ACC112 (cell line): ENCODE data around the gene GRM7.

Experiments used
- H2AFZ ChIP-seq: fragments of 200-600 bp; sonication (generic); one replicate; pipeline ENCODE4 v1.6.0; 2017; ENCODE audit warnings: antibody characterized with exemption, low read length; ENCODE audit not compliant: unreplicated experiment
- H3K27ac ChIP-seq: fragments of 200-600 bp; sonication (generic); 2 replicates; pipeline ENCODE4 v1.5.1; 2014; ENCODE audit warnings: low read depth, mild to moderate bottlenecking, antibody characterized with exemption, low read length, moderate library complexity
- H3K27me3 ChIP-seq: fragments of 200-600 bp; sonication (generic); 2 replicates; pipeline ENCODE4 v1.6.1; 2014; ENCODE audit warnings: mild to moderate bottlenecking, antibody characterized with exemption, low read length, moderate library complexity, mixed read lengths; ENCODE audit not compliant: insufficient read depth
- H3K36me3 ChIP-seq: fragments of 200-600 bp; sonication (generic); 2 replicates; pipeline ENCODE4 v1.6.1; 2016; ENCODE audit warnings: mild to moderate bottlenecking, antibody characterized with exemption, low read length, moderate library complexity, mixed read lengths; ENCODE audit not compliant: insufficient read depth
- H3K4me1 ChIP-seq: fragments of 200-600 bp; sonication (generic); one replicate; pipeline ENCODE4 v1.6.1; 2016; ENCODE audit warnings: low read length, mixed read lengths; ENCODE audit not compliant: insufficient read depth, unreplicated experiment, control insufficient read depth
- H3K4me3 ChIP-seq: fragments of 200-600 bp; sonication (generic); 2 replicates; pipeline ENCODE4 v1.5.1; 2014; ENCODE audit warnings: mild to moderate bottlenecking, low read depth, low read length
- H3K79me2 ChIP-seq: fragments of 200-600 bp; sonication (generic); one replicate; pipeline ENCODE4 v1.6.0; 2016; ENCODE audit warnings: low read length; ENCODE audit not compliant: control insufficient read depth, unreplicated experiment, insufficient read depth

Gene GRM7

GRCh38 chr3:7423995-7424394, 563.1 kb downstream of the GRM7 start:
- Histone ChIP-seq H3K4me1 (no peaks in the 10 kb centered on the region), H3K27ac (no peak overlapping the region), H3K79me2 (no peaks in the 10 kb centered on the region), H3K27me3 (no peaks in the 10 kb centered on the region), H3K36me3 (no peaks in the 10 kb centered on the region), H3K4me3 (no peak overlapping the region), H2AFZ (no peak overlapping the region)

- H3K27ac ChIP-seq: no peak overlapping the region
- no peaks in the 10 kb centered on the region for H3K4me1 ChIP-seq
- H3K4me3 ChIP-seq: no peak overlapping the region
- H3K27me3 ChIP-seq: no peaks in the 10 kb centered on the region
- H2AFZ ChIP-seq: no peak overlapping the region
- H3K79me2 ChIP-seq: no peaks in the 10 kb centered on the region
- H3K36me3 ChIP-seq: no peaks in the 10 kb centered on the region
Observed at GRCh38 chr3:7428206-7428718, 567.3 kb downstream of the GRM7 start.

GRCh38 chr3:7432610-7433009, 571.7 kb downstream of the GRM7 start:
- H3K36me3 ChIP-seq: no peaks in the 10 kb centered on the region
- no peak overlapping the region for H3K27ac ChIP-seq
- no peaks in the 10 kb centered on the region for H3K27me3 ChIP-seq
- H2AFZ ChIP-seq: no peak overlapping the region
- no peaks in the 10 kb centered on the region for H3K4me1 ChIP-seq
- H3K4me3 ChIP-seq: no peak overlapping the region
- H3K79me2 ChIP-seq: no peaks in the 10 kb centered on the region

DNA sequence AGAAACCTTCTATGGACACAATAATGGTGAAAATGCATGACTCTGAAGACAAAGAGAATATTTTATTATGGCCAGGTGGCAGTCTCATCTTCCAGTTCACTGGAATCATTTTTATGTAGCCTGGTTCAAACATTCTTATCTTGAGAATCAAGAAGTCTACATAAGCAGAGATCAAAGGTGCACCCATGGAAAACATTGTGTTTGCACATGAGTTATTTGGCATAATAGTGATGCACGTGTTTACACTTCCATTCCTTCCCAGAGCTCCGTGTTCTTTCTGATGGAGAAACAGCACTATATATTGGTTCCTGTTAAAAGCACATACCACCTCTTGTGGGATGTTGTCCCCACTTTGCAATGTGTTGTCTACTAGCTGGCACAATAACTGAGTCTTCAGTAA, 572.2 kb downstream of the GRM7 start:
- no peaks in the 10 kb centered on the region for H3K4me1 ChIP-seq
- no peaks in the 10 kb centered on the region for H3K79me2 ChIP-seq
- no peak overlapping the region for H3K4me3 ChIP-seq
- no peak overlapping the region for H3K27ac ChIP-seq
- H3K36me3 ChIP-seq: no peaks in the 10 kb centered on the region
- H2AFZ ChIP-seq: no peak overlapping the region
- H3K27me3 ChIP-seq: no peaks in the 10 kb centered on the region

DNA sequence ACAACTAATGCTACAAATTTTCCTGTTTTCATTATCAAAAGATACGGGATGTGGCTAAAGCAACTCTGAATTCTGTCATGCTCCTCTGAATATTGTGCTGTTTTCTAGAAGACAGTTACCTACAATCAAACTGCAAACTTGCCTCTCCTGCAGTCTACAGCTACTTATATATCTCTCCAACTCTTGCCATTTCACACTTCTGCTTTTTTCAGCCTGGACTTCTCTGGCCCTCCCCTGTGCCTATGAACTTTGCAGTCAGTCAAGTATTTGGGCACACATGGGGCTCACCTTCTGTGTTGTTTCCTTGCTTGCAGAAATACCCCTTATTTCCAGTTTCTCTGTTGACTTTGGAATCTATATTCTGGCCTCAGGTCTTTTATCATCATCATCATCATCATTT, 575.6 kb downstream of the GRM7 start:
- Histone ChIP-seq H2AFZ (no peak overlapping the region), H3K27ac (no peak overlapping the region), H3K4me1 (no peaks in the 10 kb centered on the region), H3K4me3 (no peak overlapping the region), H3K27me3 (no peaks in the 10 kb centered on the region), H3K79me2 (no peaks in the 10 kb centered on the region), H3K36me3 (no peaks in the 10 kb centered on the region)

DNA sequence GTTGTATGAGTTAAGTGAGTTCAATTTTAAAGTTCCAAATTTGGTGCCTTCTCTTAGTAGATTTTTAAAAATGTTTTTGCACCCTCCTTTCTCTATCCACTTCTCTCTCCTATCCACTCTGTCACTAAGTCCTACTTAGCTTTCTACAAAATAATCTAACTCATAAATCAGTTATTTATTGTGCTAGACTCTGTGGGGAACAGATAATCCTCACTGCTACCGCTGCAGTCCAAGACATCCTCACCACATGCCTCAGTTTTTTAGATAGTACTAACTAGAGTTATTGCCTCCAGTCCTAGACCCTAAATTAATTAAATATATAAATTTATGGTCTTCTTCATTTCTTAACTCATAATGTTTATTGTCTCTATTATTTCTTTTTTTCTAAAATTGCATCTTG, 576.3 kb downstream of the GRM7 start:
- H3K79me2 ChIP-seq: no peaks in the 10 kb centered on the region
- H3K27me3 ChIP-seq: no peaks in the 10 kb centered on the region
- H2AFZ ChIP-seq: no peak overlapping the region
- H3K4me1 ChIP-seq: no peaks in the 10 kb centered on the region
- H3K4me3 ChIP-seq: no peak overlapping the region
- H3K36me3 ChIP-seq: no peaks in the 10 kb centered on the region
- H3K27ac ChIP-seq: no peak overlapping the region

- Histone ChIP-seq H3K4me3 (no peak overlapping the region), H3K27ac (no peak overlapping the region), H3K36me3 (no peaks in the 10 kb centered on the region), H3K79me2 (no peaks in the 10 kb centered on the region), H2AFZ (no peak overlapping the region), H3K4me1 (no peaks in the 10 kb centered on the region), H3K27me3 (no peaks in the 10 kb centered on the region)
Observed at GRCh38 chr3:7439101-7439680, 578.3 kb downstream of the GRM7 start.

GRCh38 chr3:7444886-7445285, 584.0 kb downstream of the GRM7 start:
- Histone ChIP-seq H3K27ac (no peak overlapping the region), H3K4me3 (no peak overlapping the region), H3K27me3 (no peaks in the 10 kb centered on the region), H3K4me1 (no peaks in the 10 kb centered on the region), H2AFZ (no peak overlapping the region), H3K36me3 (no peaks in the 10 kb centered on the region), H3K79me2 (no peaks in the 10 kb centered on the region)

DNA sequence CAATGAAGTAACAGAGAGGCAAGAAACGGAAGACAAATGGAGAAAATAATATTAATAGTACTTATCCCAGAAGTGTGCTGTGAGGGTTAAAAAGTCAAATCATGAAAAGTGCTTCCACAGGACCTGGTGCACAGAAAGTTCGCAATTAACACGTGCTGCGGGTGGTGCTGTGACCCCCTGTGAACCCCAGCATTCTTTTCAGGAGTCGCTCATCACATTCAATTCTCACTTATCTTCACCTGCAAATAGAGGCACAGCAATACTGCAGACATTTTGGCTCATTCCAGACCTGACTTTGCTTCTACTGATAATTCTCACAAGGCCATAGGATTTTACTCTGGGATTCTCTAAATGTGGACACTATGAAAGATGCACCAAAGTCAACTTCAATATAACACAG, 584.4 kb downstream of the GRM7 start:
- Histone ChIP-seq H3K27me3 (no peaks in the 10 kb centered on the region), H3K27ac (no peak overlapping the region), H3K36me3 (no peaks in the 10 kb centered on the region), H3K4me3 (no peak overlapping the region), H2AFZ (no peak overlapping the region), H3K79me2 (no peaks in the 10 kb centered on the region), H3K4me1 (no peaks in the 10 kb centered on the region)

DNA sequence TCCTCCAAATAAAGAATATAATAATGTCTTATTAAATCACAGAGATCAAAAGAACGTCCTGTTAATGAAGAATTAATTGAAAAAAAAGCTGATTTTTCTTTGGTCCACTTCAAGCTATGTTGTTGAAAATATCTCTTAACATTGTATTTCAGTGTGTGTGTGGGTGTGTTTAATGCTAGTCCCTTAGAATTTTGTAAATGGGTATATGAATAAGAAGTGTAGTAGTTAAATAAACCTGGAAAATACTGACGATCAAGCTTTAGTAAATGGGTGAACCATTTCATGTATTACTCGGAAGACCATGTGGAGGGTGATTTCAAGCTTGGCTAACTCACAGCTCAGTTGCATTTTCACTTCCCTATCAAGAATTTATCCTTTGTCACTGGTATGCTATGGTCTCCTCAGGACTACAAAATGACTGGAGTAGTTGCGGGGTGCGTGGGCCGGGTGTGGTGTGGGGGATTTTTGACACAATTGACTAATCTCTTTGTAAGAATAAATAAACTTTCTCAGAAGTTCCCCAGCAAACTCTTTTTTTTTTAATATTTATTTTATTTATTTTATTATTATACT, 586.4 kb downstream of the GRM7 start:
- no peaks in the 10 kb centered on the region for H3K27me3 ChIP-seq
- no peaks in the 10 kb centered on the region for H3K36me3 ChIP-seq
- no peak overlapping the region for H3K27ac ChIP-seq
- H3K79me2 ChIP-seq: no peaks in the 10 kb centered on the region
- no peak overlapping the region for H2AFZ ChIP-seq
- H3K4me1 ChIP-seq: no peaks in the 10 kb centered on the region
- no peak overlapping the region for H3K4me3 ChIP-seq

- H3K27me3 ChIP-seq: 0 out of 2 replicates have a peak, but pooled peaks cover 4% of the 10 kb centered on the region
- H3K4me1 ChIP-seq: no peaks in the 10 kb centered on the region
- H3K27ac ChIP-seq: no peak overlapping the region
- H3K79me2 ChIP-seq: no peaks in the 10 kb centered on the region
- H3K36me3 ChIP-seq: no peaks in the 10 kb centered on the region
- no peak overlapping the region for H2AFZ ChIP-seq
- H3K4me3 ChIP-seq: no peak overlapping the region
Observed at GRCh38 chr3:7456386-7456785, 595.5 kb downstream of the GRM7 start.
